ENCODE results near the gene GAB1. TPM values are rescaled to one million over a fixed set of nuclear protein-coding genes. Genes with fewer than 3 reads are reported as not detected.

Gene GAB1
- total and polyA plus RNA-seq, 7 donors, result 10.0 to 71.6 (median 44.1) TPM

GRCh38 chr4:143386812-143387211 is 50.1 kb downstream of the GAB1 start:
- TF ChIP-seq, protein P1, sequence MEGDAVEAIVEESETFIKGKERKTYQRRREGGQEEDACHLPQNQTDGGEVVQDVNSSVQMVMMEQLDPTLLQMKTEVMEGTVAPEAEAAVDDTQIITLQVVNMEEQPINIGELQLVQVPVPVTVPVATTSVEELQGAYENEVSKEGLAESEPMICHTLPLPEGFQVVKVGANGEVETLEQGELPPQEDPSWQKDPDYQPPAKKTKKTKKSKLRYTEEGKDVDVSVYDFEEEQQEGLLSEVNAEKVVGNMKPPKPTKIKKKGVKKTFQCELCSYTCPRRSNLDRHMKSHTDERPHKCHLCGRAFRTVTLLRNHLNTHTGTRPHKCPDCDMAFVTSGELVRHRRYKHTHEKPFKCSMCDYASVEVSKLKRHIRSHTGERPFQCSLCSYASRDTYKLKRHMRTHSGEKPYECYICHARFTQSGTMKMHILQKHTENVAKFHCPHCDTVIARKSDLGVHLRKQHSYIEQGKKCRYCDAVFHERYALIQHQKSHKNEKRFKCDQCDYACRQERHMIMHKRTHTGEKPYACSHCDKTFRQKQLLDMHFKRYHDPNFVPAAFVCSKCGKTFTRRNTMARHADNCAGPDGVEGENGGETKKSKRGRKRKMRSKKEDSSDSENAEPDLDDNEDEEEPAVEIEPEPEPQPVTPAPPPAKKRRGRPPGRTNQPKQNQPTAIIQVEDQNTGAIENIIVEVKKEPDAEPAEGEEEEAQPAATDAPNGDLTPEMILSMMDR (IDR thresholded peaks at IDR 0.05), result no peak
- no peak for TF ChIP-seq EP300 (IDR thresholded peaks at IDR 0.05)
- no peak for DNase-seq
- Histone ChIP-seq H3K27me3 (no peaks in the 10 kb centered on the region), H3K27ac (peak overlapping the region in 2 of 4 donors; percentile 32 to 36), H3K4me1 (peaks cover 0 to 98% (median 88%) of the 10 kb centered on the region in 4 donors), H3K9me3 (no peaks in the 10 kb centered on the region), H3K36me3 (no peaks in the 10 kb centered on the region), H3K4me3 (no peak overlapping the region)
- intact Hi-C loops (cut with DNase I), result loop anchor here (5.0 kb wide), 1 partner anchor 175 kb away; no protein-coding TSS in a partner anchor
- WGBS, 2 donors, result 94 to 95% methylated on average over 1 of the region's 1 CpG

DNA sequence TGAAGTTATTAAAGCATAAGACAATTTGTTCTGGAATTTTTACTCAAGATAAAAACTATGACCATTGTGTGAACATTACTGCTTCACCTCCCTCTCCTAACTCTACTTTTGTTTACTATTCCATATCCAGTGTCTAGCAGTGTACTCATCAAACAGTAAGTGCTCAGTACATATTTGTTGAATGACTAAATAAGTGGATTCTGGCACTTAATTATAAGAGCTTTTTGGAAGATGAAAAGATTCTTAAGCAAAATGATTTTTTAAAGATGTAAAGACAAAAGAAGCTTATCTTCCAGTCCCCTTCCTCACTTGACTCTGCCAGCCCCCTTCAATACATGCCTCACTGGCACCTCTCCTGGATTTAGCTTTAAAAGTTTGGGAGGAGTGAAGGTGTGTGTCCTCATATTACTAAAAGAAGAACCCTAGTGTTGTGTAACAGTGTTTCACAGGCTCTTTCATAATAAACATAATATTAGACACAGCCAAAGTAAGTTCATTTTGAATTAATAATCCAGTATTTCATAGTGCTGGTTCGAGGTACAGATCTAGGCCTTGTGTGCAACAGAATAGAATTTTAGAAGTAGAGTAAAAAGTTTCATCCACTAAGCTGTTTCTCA is 53.0 kb downstream of the GAB1 start:
- H3K9me3 ChIP-seq, result no peaks in the 10 kb centered on the region
- H3K36me3 ChIP-seq, result no peaks in the 10 kb centered on the region
- no peak for DNase-seq
- H3K27me3 ChIP-seq, result no peaks in the 10 kb centered on the region
- H3K4me1 ChIP-seq, result peaks cover 0 to 96% (median 89%) of the 10 kb centered on the region in 4 donors
- no peak overlapping the region for H3K4me3 ChIP-seq
- intact Hi-C loops (cut with DNase I), result loop anchor here (5.0 kb wide), 1 partner anchor 177 kb away; no protein-coding TSS in a partner anchor
- TF ChIP-seq POLR2AphosphoS5 (IDR thresholded peaks at IDR 0.05) (peak in 1 of 4 donors; percentile 23), EP300 (IDR thresholded peaks at IDR 0.05) (no peak)
- 78 to 91% methylated on average over 1 of the region's 1 CpG for WGBS, 2 donors
- peak overlapping the region; percentile 55 to 67 (median 62) for H3K27ac ChIP-seq

- Histone ChIP-seq H3K4me1 (peaks cover 0 to 87% (median 82%) of the 10 kb centered on the region in 4 donors), H3K9me3 (no peaks in the 10 kb centered on the region), H3K27ac (peak overlapping the region; percentile 22 to 67 (median 61)), H3K4me3 (no peak overlapping the region), H3K36me3 (no peaks in the 10 kb centered on the region), H3K27me3 (no peaks in the 10 kb centered on the region)
- intact Hi-C loops (cut with DNase I), result no loop called here
- DNase-seq, result no peak
- TF ChIP-seq POLR2A (IDR thresholded peaks at IDR 0.05), result no peak
- no peak for TF ChIP-seq POLR2AphosphoS5 (IDR thresholded peaks at IDR 0.05)
- no peak for TF ChIP-seq EP300 (IDR thresholded peaks at IDR 0.05)
- TF ChIP-seq, protein P1 (IDR thresholded peaks at IDR 0.05), result no peak
- WGBS, 2 donors, result 86 to 89% methylated on average over 3 of the region's 3 CpGs
These were observed 54.1 kb downstream of the GAB1 start for GRCh38 chr4:143390764-143391163.

GRCh38 chr4:143391261-143391660 is 54.6 kb downstream of the GAB1 start:
- peak overlapping the region; percentile 20 to 67 (median 44) for H3K27ac ChIP-seq
- H3K36me3 ChIP-seq, result no peaks in the 10 kb centered on the region
- WGBS, 2 donors, result 93 to 94% methylated on average over 3 of the region's 3 CpGs
- TF ChIP-seq, protein P1 (IDR thresholded peaks at IDR 0.05), result no peak
- no peak for TF ChIP-seq POLR2AphosphoS5 (IDR thresholded peaks at IDR 0.05)
- no peak for TF ChIP-seq EP300 (IDR thresholded peaks at IDR 0.05)
- no peak for TF ChIP-seq POLR2A (IDR thresholded peaks at IDR 0.05)
- no peaks in the 10 kb centered on the region for H3K9me3 ChIP-seq
- no peak overlapping the region for H3K4me3 ChIP-seq
- no peak for DNase-seq
- peaks cover 0 to 88% (median 83%) of the 10 kb centered on the region in 4 donors for H3K4me1 ChIP-seq
- no peaks in the 10 kb centered on the region for H3K27me3 ChIP-seq
- intact Hi-C loops (cut with DNase I), result no loop called here

- H3K27ac ChIP-seq, result peak overlapping the region in 3 of 4 donors; percentile 20 to 67 (median 67)
- H3K4me1 ChIP-seq, result peaks cover 0 to 88% (median 85%) of the 10 kb centered on the region in 4 donors
- no peaks in the 10 kb centered on the region for H3K27me3 ChIP-seq
- TF ChIP-seq, protein P1 (IDR thresholded peaks at IDR 0.05), result no peak
- no peak for TF ChIP-seq POLR2AphosphoS5 (IDR thresholded peaks at IDR 0.05)
- no peak for TF ChIP-seq EP300 (IDR thresholded peaks at IDR 0.05)
- no peak for TF ChIP-seq POLR2A (IDR thresholded peaks at IDR 0.05)
- 58 to 80% methylated on average over 3 of the region's 3 CpGs for WGBS, 2 donors
- no peak for DNase-seq
- H3K4me3 ChIP-seq, result no peak overlapping the region
- intact Hi-C loops (cut with DNase I), result no loop called here
- H3K36me3 ChIP-seq, result no peaks in the 10 kb centered on the region
- no peaks in the 10 kb centered on the region for H3K9me3 ChIP-seq
These were observed 55.2 kb downstream of the GAB1 start for GRCh38 chr4:143391895-143392294.
